Measurements from ENCODE around the gene ZBED3. TPM values are rescaled to one million over a fixed set of nuclear protein-coding genes. Genes with fewer than 3 reads are reported as not detected.
"Not testable (repeated sequence)": the region's sequence is repeated elsewhere in the genome, so short reads cannot be mapped to it uniquely, and the experiment has no call there.

ZBED3 gene
- polyA plus RNA-seq, 4 donors = 2.4 to 17.5 (median 5.2) TPM

GRCh38 chr5:77086368-77086688 lies 757 bp downstream of the ZBED3 start:
- no peak for FAIRE-seq
- peak overlapping the region in 2 of 3 donors; percentile 82 to 97 for H3K27ac ChIP-seq (ENCODE audit: low read depth in 1 of 3, low read length in 2 of 3)
- 4 to 5% (median 5%) methylated on average over 6 of the region's 6 CpGs for WGBS, 3 donors

GRCh38 chr5:77083088-77083487 lies 4.0 kb downstream of the ZBED3 start:
- no peak overlapping the region for H3K4me3 ChIP-seq (ENCODE audit: low read depth in 1 of 3, low read length in 3 of 3)
- H3K27ac ChIP-seq (ENCODE audit: low read depth in 1 of 3, low read length in 2 of 3) = no peak overlapping the region
- H3K4me1 ChIP-seq (ENCODE audit: control insufficient read depth in 3 of 3, insufficient read depth in 2 of 3, low read depth in 1 of 3, low read length in 2 of 3) = peaks cover 0 to 13% (median 4%) of the 10 kb centered on the region in 3 donors
- DNase-seq (no peak), FAIRE-seq (no peak)
- no peaks in the 10 kb centered on the region for H3K27me3 ChIP-seq (ENCODE audit: control insufficient read depth in 3 of 3, insufficient read depth in 3 of 3, low read length in 3 of 3)
- peaks cover 0 to 16% (median 0%) of the 10 kb centered on the region in 3 donors for H3K36me3 ChIP-seq (ENCODE audit: control insufficient read depth in 3 of 3, insufficient read depth in 2 of 3, low read depth in 1 of 3, low read length in 3 of 3)
- H3K9me3 ChIP-seq (ENCODE audit: control insufficient read depth in 2 of 2, insufficient read depth in 1 of 2, low read depth in 1 of 2, low read length in 1 of 2) = no peaks in the 10 kb centered on the region
- 82 to 91% (median 85%) methylated on average over 6 of the region's 6 CpGs for WGBS, 3 donors

More at GRCh38 chr5:77086368-77086688, 757 bp downstream of the ZBED3 start:
- Histone ChIP-seq H3K4me1 (ENCODE audit: control insufficient read depth in 3 of 3, insufficient read depth in 2 of 3, low read depth in 1 of 3, low read length in 2 of 3) (peaks cover 0 to 18% (median 5%) of the 10 kb centered on the region in 3 donors), H3K4me3 (ENCODE audit: low read depth in 1 of 3, low read length in 3 of 3) (peak overlapping the region; percentile 56 to 83 (median 76)), H3K27me3 (ENCODE audit: control insufficient read depth in 3 of 3, insufficient read depth in 3 of 3, low read length in 3 of 3) (no peaks in the 10 kb centered on the region), H3K9me3 (ENCODE audit: control insufficient read depth in 2 of 2, insufficient read depth in 1 of 2, low read depth in 1 of 2, low read length in 1 of 2) (no peaks in the 10 kb centered on the region), H3K36me3 (ENCODE audit: control insufficient read depth in 3 of 3, insufficient read depth in 2 of 3, low read depth in 1 of 3, low read length in 3 of 3) (peaks cover 0 to 12% (median 0%) of the 10 kb centered on the region in 3 donors)
- no peak for DNase-seq

- DNase-seq = no peak
- Histone ChIP-seq H3K36me3 (ENCODE audit: control insufficient read depth in 3 of 3, insufficient read depth in 2 of 3, low read depth in 1 of 3, low read length in 3 of 3) (peaks cover 0 to 16% (median 0%) of the 10 kb centered on the region in 3 donors), H3K9me3 (ENCODE audit: control insufficient read depth in 2 of 2, insufficient read depth in 1 of 2, low read depth in 1 of 2, low read length in 1 of 2) (no peaks in the 10 kb centered on the region), H3K4me1 (ENCODE audit: control insufficient read depth in 3 of 3, insufficient read depth in 2 of 3, low read depth in 1 of 3, low read length in 2 of 3) (peaks cover 0 to 5% (median 0%) of the 10 kb centered on the region in 3 donors), H3K4me3 (ENCODE audit: low read depth in 1 of 3, low read length in 3 of 3) (no peak overlapping the region), H3K27ac (ENCODE audit: low read depth in 1 of 3, low read length in 2 of 3) (no peak overlapping the region), H3K27me3 (ENCODE audit: control insufficient read depth in 3 of 3, insufficient read depth in 3 of 3, low read length in 3 of 3) (no peaks in the 10 kb centered on the region)
- no peak for FAIRE-seq
- WGBS, 3 donors = 44 to 96% (median 59%) methylated on average over 1 of the region's 1 CpG
Measured at GRCh38 chr5:77082280-77082679, 4.8 kb downstream of the ZBED3 start.

- H3K27ac ChIP-seq (ENCODE audit: low read depth in 1 of 3, low read length in 2 of 3) = no peak overlapping the region
- no peaks in the 10 kb centered on the region for H3K9me3 ChIP-seq (ENCODE audit: control insufficient read depth in 2 of 2, insufficient read depth in 1 of 2, low read depth in 1 of 2, low read length in 1 of 2)
- no peaks in the 10 kb centered on the region for H3K27me3 ChIP-seq (ENCODE audit: control insufficient read depth in 3 of 3, insufficient read depth in 3 of 3, low read length in 3 of 3)
- H3K4me3 ChIP-seq (ENCODE audit: low read depth in 1 of 3, low read length in 3 of 3) = no peak overlapping the region
- peaks cover 0 to 9% (median 0%) of the 10 kb centered on the region in 3 donors for H3K4me1 ChIP-seq (ENCODE audit: control insufficient read depth in 3 of 3, insufficient read depth in 2 of 3, low read depth in 1 of 3, low read length in 2 of 3)
- H3K36me3 ChIP-seq (ENCODE audit: control insufficient read depth in 3 of 3, insufficient read depth in 2 of 3, low read depth in 1 of 3, low read length in 3 of 3) = peaks cover 0 to 27% (median 2%) of the 10 kb centered on the region in 3 donors
- DNase-seq (no peak), FAIRE-seq (no peak)
- WGBS, 3 donors = 81 to 84% (median 84%) methylated on average over 5 of the region's 5 CpGs
Measured at GRCh38 chr5:77080905-77081304, 6.2 kb downstream of the ZBED3 start.

- not testable (repeated sequence) for DNase-seq; H3K4me3 ChIP-seq (ENCODE audit: low read depth in 1 of 3, low read length in 3 of 3); FAIRE-seq; H3K4me1 ChIP-seq (ENCODE audit: control insufficient read depth in 3 of 3, insufficient read depth in 2 of 3, low read depth in 1 of 3, low read length in 2 of 3); H3K27me3 ChIP-seq (ENCODE audit: control insufficient read depth in 3 of 3, insufficient read depth in 3 of 3, low read length in 3 of 3); H3K27ac ChIP-seq (ENCODE audit: low read depth in 1 of 3, low read length in 2 of 3); H3K9me3 ChIP-seq (ENCODE audit: control insufficient read depth in 2 of 2, insufficient read depth in 1 of 2, low read depth in 1 of 2, low read length in 1 of 2)
- H3K36me3 ChIP-seq (ENCODE audit: control insufficient read depth in 3 of 3, insufficient read depth in 2 of 3, low read depth in 1 of 3, low read length in 3 of 3) = peaks cover 0 to 27% (median 2%) of the 10 kb centered on the region in 3 donors
- 94 to 95% (median 95%) methylated on average over 11 of the region's 11 CpGs for WGBS, 3 donors
Measured at GRCh38 chr5:77080479-77080878, 6.6 kb downstream of the ZBED3 start.

GRCh38 chr5:77077829-77078176 lies 9.3 kb downstream of the ZBED3 start:
- no peaks in the 10 kb centered on the region for H3K27me3 ChIP-seq (ENCODE audit: control insufficient read depth in 3 of 3, insufficient read depth in 3 of 3, low read length in 3 of 3)
- DNase-seq (no peak), FAIRE-seq (no peak)
- WGBS, 3 donors = 46 to 90% (median 71%) methylated on average over 12 of the region's 12 CpGs
- peak overlapping the region in 1 of 3 donors; percentile 45 for H3K4me3 ChIP-seq (ENCODE audit: low read depth in 1 of 3, low read length in 3 of 3)
- peaks cover 0 to 4% (median 0%) of the 10 kb centered on the region in 3 donors for H3K4me1 ChIP-seq (ENCODE audit: control insufficient read depth in 3 of 3, insufficient read depth in 2 of 3, low read depth in 1 of 3, low read length in 2 of 3)
- no peak overlapping the region for H3K27ac ChIP-seq (ENCODE audit: low read depth in 1 of 3, low read length in 2 of 3)
- H3K36me3 ChIP-seq (ENCODE audit: control insufficient read depth in 3 of 3, insufficient read depth in 2 of 3, low read depth in 1 of 3, low read length in 3 of 3) = peaks cover 0 to 25% (median 2%) of the 10 kb centered on the region in 3 donors
- no peaks in the 10 kb centered on the region for H3K9me3 ChIP-seq (ENCODE audit: control insufficient read depth in 2 of 2, insufficient read depth in 1 of 2, low read depth in 1 of 2, low read length in 1 of 2)

- Histone ChIP-seq H3K4me1 (ENCODE audit: control insufficient read depth in 3 of 3, insufficient read depth in 2 of 3, low read depth in 1 of 3, low read length in 2 of 3) (peaks cover 0 to 4% (median 0%) of the 10 kb centered on the region in 3 donors), H3K36me3 (ENCODE audit: control insufficient read depth in 3 of 3, insufficient read depth in 2 of 3, low read depth in 1 of 3, low read length in 3 of 3) (peaks cover 0 to 25% (median 2%) of the 10 kb centered on the region in 3 donors), H3K4me3 (ENCODE audit: low read depth in 1 of 3, low read length in 3 of 3) (peak overlapping the region; percentile 28 to 45 (median 34)), H3K9me3 (ENCODE audit: control insufficient read depth in 2 of 2, insufficient read depth in 1 of 2, low read depth in 1 of 2, low read length in 1 of 2) (no peaks in the 10 kb centered on the region), H3K27ac (ENCODE audit: low read depth in 1 of 3, low read length in 2 of 3) (peak overlapping the region in 1 of 3 donors; percentile 38), H3K27me3 (ENCODE audit: control insufficient read depth in 3 of 3, insufficient read depth in 3 of 3, low read length in 3 of 3) (no peaks in the 10 kb centered on the region)
- peak; percentile 4 to 80 for DNase-seq
- FAIRE-seq = no peak
- WGBS, 3 donors = 26 to 69% (median 53%) methylated on average over 59 to 105 of the region's 105 CpGs
Measured at GRCh38 chr5:77076961-77077828, 9.9 kb downstream of the ZBED3 start.

- Histone ChIP-seq H3K4me1 (ENCODE audit: control insufficient read depth in 3 of 3, insufficient read depth in 2 of 3, low read depth in 1 of 3, low read length in 2 of 3) (peaks cover 0 to 4% (median 2%) of the 10 kb centered on the region in 3 donors), H3K27me3 (ENCODE audit: control insufficient read depth in 3 of 3, insufficient read depth in 3 of 3, low read length in 3 of 3) (no peaks in the 10 kb centered on the region), H3K9me3 (ENCODE audit: control insufficient read depth in 2 of 2, insufficient read depth in 1 of 2, low read depth in 1 of 2, low read length in 1 of 2) (no peaks in the 10 kb centered on the region), H3K27ac (ENCODE audit: low read depth in 1 of 3, low read length in 2 of 3) (no peak overlapping the region), H3K4me3 (ENCODE audit: low read depth in 1 of 3, low read length in 3 of 3) (no peak overlapping the region), H3K36me3 (ENCODE audit: control insufficient read depth in 3 of 3, insufficient read depth in 2 of 3, low read depth in 1 of 3, low read length in 3 of 3) (peaks cover 0 to 22% (median 3%) of the 10 kb centered on the region in 3 donors)
- FAIRE-seq = no peak
- WGBS, 3 donors = 94 to 98% (median 94%) methylated on average over 4 of the region's 4 CpGs
- no peak for DNase-seq
Measured at GRCh38 chr5:77074745-77075144, 12.3 kb downstream of the ZBED3 start.

Data from small intestine (tissue), 7 donors.